ENCODE measurements around the gene LPCAT3.

LPCAT3 gene

GRCh38 chr12:6944381-6945186, 73.7 kb downstream of the LPCAT3 start:
- DNase-seq: peak; percentile 87 to 99 (median 93)
- intact Hi-C loops (cut with DNase I): loop anchor here (1.0 to 10.0 kb wide), 3 partner anchors 21 to 244 kb away; partner anchors contain the start of gene PEX5

GRCh38 chr12:6943722-6944380, 74.4 kb downstream of the LPCAT3 start, which contains the start of the genes C12orf57 and RNU7-1:
Gene C12orf57 (plus strand): TSS chr12:6944022. CDS start chr12:6944122, 100 bp downstream.
Gene RNU7-1 (plus strand): TSS chr12:6943816.
- DNase-seq: peak; percentile 54 to 94 (median 68)
- intact Hi-C loops (cut with DNase I): loop anchor here (1.0 to 10.0 kb wide), 3 partner anchors 21 to 245 kb away; partner anchors contain the start of gene PEX5

GRCh38 chr12:6943389-6943721, 74.9 kb downstream of the LPCAT3 start:
- intact Hi-C loops (cut with DNase I): loop anchor here (10.0 kb wide), 1 partner anchor 171 kb away; no protein-coding TSS in a partner anchor
- peak; percentile 78 to 98 (median 89) for DNase-seq

- peak in 2 of 10 donors; percentile 23 to 70 for DNase-seq
- intact Hi-C loops (cut with DNase I): loop anchor here (10.0 kb wide), 1 partner anchor 173 kb away; no protein-coding TSS in a partner anchor
Observed at GRCh38 chr12:6942331-6942665, 76.0 kb downstream of the LPCAT3 start.

GRCh38 chr12:6941782-6942181, 76.5 kb downstream of the LPCAT3 start:
- intact Hi-C loops (cut with DNase I): loop anchor here (10.0 kb wide), 1 partner anchor 173 kb away; no protein-coding TSS in a partner anchor
- peak in 2 of 10 donors; percentile 33 for DNase-seq

GRCh38 chr12:6941267-6941666, 77.0 kb downstream of the LPCAT3 start:
- peak in 3 of 10 donors; percentile 33 to 72 (median 58) for DNase-seq
- intact Hi-C loops (cut with DNase I): loop anchor here (10.0 kb wide), 1 partner anchor 174 kb away; no protein-coding TSS in a partner anchor

- intact Hi-C loops (cut with DNase I): loop anchor here (2.0 kb wide), 1 partner anchor 30 kb away; no protein-coding TSS in a partner anchor
- DNase-seq: no peak
Observed at GRCh38 chr12:6939191-6939540, 79.1 kb downstream of the LPCAT3 start.

- intact Hi-C loops (cut with DNase I): loop anchor here (2.0 kb wide), 1 partner anchor 30 kb away; no protein-coding TSS in a partner anchor
- DNase-seq: peak in 3 of 10 donors; percentile 68 to 84 (median 75)
Observed at GRCh38 chr12:6938353-6939190, 79.7 kb downstream of the LPCAT3 start.

- peak; percentile 89 to 99 (median 92) for DNase-seq
- intact Hi-C loops (cut with DNase I): loop anchor here (2.0 kb wide), 1 partner anchor 31 kb away; no protein-coding TSS in a partner anchor
Observed at GRCh38 chr12:6937481-6938352, 80.6 kb downstream of the LPCAT3 start.

- intact Hi-C loops (cut with DNase I): no loop called here
- peak in 3 of 10 donors; percentile 28 to 89 (median 57) for DNase-seq
Observed at GRCh38 chr12:6936636-6937480, 81.4 kb downstream of the LPCAT3 start.

- intact Hi-C loops (cut with DNase I): no loop called here
- DNase-seq: peak in 1 of 10 donors; percentile 17
Observed at GRCh38 chr12:6936194-6936635, 82.1 kb downstream of the LPCAT3 start.

GRCh38 chr12:6935371-6936193, 82.7 kb downstream of the LPCAT3 start:
- peak in 2 of 10 donors; percentile 60 to 62 for DNase-seq
- intact Hi-C loops (cut with DNase I): no loop called here

- intact Hi-C loops (cut with DNase I): no loop called here
- DNase-seq: peak in 3 of 10 donors; percentile 33 to 76 (median 42)
Observed at GRCh38 chr12:6934110-6934509, 84.2 kb downstream of the LPCAT3 start.

GRCh38 chr12:6932766-6933165, 85.5 kb downstream of the LPCAT3 start:
- no peak for DNase-seq
- intact Hi-C loops (cut with DNase I): no loop called here

GRCh38 chr12:6929466-6930452, 88.5 kb downstream of the LPCAT3 start:
- intact Hi-C loops (cut with DNase I): no loop called here
- peak in 3 of 10 donors; percentile 8 to 67 (median 56) for DNase-seq

All from posterior cingulate gyrus (tissue), 11 donors.